Measurements from ENCODE around the gene SIRPD.

Gene SIRPD

DNA sequence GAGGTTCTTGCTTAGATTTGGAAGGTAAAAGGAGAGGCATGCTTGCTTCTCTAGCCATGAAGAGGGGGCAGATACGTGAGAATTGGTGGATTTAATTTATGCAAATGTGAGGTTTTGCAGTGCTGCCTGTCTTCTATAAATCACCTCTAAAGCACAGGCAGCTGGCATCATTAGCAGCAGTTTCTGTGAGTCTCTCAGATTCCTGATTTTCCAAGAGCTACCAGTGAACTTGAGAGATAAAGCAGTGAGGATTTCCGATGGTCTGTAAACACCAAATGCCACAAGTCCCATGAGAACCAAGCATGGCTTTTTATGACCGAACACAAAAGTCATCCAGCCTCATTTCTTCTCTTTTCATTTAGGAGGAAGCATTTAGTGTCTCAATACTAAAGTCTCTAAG, 63.1 kb downstream of the SIRPD start:
- DNase-seq (ENCODE audit: low read depth) = no peak

DNA sequence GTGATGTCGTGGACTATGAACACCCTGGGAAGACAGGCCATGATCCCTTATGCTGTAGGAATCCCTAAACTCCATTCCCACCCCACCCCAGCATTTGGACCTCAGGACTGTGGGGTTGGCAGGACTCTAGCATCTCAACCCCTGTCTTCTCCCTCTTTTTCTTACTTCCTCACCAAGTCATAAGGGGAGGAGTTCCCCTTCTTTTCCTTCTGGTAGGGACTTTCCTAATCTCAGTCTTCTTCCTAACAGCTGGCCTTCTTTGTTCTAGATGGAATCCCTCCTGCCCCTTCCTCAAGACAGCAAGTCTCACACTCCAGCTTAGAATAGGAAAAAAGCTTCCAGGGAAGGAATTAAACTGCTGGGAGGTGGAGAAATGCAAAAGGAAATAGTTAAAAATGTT, 64.0 kb downstream of the SIRPD start:
- no peak for DNase-seq (ENCODE audit: low read depth)

DNA sequence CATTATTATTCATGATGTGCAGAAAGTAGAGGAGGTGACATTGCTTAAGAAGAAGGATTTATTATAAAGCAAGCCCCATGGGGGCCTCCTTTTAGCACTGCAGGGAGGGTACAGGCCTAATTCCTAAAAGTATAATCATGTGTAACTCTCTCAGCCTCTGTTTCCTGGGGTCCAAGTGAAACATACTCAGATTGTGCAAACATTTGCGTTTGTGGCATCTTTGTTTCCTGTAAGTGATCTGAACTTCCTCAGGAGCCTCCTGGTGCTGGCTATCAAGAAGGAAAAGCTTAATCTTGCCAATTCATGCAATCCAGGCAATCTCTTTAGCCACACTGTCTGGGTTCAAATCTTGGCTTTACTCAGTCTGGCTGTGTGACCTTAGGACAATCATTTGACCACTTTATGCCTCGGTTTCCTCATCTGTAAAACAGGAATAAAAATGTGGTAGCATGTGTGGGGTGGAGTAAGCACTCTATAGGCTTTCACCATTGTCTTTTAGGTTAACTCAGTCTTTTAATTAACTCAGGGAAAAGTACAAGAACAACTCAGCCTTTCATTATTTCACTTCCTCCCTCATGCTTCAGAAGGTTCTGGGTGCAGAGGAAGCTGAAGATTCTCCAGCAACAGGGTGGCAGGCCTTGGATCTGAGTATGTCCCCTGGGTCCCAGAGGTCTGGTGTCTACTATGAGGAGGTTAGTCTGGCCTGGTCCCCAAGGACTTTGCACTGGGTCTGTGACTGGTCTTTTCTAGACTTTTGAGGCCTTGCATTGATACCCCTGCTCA, 65.5 kb downstream of the SIRPD start:
- no peak for DNase-seq (ENCODE audit: low read depth)

DNA sequence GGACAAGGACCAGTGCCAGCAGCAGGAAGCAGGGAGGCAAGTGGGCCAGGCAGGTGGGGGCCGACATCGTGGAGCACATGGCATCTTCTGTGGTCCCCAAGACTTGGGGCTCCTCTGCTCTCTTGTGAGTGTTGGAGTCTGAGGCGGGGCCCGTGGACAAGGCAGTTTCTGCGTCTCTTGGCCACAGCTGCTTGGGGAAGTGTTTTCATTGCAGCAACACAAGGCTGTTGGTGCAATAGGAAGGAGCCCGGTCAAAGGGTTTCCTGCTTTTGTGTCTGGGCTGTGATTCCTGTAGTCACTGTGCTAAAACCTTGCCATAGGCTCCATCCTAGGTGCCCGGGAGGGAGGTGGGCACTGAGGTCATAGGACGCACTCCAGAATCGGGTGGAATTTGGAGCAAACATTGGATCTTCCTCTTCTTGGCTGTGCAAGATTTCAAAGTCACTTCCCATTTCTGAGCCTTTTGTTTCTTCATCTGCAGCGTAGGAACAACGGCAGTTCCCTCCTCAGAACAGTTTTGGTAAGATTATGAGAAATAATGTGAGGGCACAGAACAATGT, 66.1 kb downstream of the SIRPD start, which contains the start of gene SIRPB2:
Gene SIRPB2, minus strand, starts transcription at position 140 of the 560 bp plus-strand sequence. Its CDS starts 61 bp downstream, at position 79.
- no peak for DNase-seq (ENCODE audit: low read depth)

DNA sequence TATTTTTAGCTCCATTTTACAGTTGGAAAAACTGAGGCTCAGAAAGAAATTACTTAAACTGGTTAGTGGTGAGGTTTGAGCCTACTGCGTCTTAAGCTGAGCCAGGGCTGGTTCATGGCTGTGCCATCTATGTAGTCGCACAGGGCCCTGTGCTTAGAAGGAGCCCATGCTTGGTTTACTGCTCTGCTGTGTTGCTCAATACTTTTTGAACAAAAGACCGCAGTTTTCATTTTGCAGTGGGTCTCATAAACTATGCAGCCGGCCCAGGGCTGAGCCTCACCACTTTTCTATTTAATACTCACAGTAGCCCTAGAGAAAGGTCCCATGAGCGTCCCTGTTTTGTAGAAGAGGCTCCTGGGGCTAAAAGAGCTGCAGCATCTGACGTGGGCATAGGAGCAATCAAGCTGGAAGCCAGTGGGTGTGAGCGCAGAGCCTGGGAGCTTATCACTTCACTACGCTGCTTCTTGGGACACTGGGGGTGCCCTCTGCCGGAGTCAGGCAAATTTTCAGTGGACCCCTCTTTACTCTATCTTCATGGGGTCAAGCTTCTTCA, 66.8 kb downstream of the SIRPD start:
- no peak for DNase-seq (ENCODE audit: low read depth)

DNA sequence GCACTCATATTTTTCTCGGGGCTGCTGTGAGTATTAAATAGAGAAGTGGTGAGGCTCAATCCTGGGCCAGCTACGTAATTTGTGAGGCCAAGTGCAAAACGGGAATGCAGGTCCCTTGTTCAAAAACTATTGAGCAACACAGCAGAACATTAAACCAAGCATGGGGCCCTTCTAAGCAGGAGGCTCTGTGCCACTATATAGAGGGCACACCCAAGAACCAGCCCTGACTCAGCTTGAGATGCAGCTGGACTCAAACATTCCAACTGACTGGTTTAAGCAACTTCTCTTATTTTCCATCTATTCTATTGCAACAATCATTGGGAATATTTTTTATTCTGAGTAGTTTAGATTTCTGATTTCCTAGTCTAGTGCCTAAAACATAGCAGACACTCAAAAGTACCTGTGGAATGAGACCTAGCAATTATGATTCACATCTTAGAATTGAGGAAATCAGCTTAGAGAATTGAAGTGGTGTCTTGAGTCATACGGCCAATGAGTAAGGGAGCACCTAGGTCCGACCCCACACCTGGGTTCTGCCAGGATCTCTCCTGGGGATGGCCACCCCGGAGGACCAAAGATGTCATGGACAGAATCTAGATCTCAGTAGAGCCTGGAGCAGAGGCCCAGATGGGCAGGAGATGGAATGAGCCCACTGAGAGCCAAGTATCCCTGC, 67.6 kb downstream of the SIRPD start:
- no peak for DNase-seq (ENCODE audit: low read depth)

DNA sequence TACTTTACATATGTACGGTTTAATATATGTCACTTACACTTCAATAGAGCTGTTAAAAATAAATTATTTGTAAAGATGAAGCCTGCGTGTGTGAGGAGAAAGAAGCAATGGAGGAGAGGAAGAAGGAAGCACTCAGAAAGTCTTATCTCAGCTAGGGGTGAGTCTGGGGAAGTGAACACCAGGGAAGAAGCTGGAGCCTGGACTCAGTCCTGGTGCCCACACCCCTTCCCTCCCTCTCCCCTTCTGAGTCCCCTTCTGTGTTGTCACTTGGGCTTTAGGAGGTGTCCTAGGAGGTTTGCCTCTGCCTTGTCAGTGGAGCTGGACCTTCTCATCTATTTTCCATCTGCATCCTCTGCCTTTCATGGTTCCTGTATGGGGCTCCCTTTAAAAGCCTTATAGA, 68.2 kb downstream of the SIRPD start:
- DNase-seq (ENCODE audit: low read depth) = no peak

DNA sequence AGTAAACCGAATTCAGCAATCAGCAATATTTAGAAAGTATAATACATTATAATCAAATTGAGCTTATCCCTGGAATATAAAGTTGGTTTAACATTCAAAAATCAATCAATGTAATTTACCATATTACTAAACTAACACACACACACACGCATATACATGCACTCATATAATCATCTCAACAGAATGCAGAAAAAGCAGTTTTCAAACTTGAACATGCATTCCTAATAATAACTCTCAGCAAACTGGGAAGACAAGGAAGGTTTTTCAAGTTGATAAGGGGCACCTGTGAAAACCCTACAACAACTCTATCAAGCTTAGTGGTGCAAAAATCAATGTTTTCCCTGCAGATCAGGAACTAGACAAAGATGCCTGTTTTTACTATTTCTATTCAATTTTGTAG, 70.9 kb downstream of the SIRPD start:
- no peak for DNase-seq (ENCODE audit: low read depth)

DNA sequence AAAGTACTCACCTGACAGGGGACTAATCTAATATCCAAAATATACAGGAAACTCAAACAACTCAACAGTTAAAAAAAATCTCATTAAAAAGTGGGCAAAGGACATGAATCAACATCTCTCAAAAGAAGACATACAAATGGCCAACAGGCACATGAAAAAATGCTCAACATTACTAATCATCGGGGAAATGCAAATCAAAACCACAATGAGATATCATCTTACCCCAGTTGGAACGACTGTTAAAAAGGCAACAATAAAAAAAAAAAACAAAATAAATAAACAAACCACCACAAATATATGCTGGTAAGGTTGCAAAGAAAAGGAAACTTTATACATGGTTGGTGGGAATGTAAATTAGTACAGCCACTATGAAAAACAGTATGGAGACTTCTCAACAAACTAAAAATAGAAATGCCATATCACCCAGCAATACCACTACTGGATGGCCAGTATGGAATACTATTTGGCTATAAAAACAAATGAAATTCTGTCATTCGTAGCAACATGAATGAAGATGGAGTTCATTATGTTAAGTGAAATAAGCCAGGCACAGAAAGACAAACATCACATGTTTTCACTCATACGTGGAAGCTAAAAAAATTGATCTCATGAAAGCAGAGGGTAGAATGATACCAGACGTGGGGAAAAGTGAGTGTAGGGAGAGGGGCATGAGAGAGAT, 72.9 kb downstream of the SIRPD start:
- DNase-seq (ENCODE audit: low read depth) = no peak
